ENCODE data around the gene ARSB. TPM values are rescaled to one million over a fixed set of nuclear protein-coding genes. Genes with fewer than 3 reads are reported as not detected.

ARSB gene
- total RNA-seq, 4 donors from 2014 or later, result 9.1 to 12.7 (median 10.7) TPM

DNA sequence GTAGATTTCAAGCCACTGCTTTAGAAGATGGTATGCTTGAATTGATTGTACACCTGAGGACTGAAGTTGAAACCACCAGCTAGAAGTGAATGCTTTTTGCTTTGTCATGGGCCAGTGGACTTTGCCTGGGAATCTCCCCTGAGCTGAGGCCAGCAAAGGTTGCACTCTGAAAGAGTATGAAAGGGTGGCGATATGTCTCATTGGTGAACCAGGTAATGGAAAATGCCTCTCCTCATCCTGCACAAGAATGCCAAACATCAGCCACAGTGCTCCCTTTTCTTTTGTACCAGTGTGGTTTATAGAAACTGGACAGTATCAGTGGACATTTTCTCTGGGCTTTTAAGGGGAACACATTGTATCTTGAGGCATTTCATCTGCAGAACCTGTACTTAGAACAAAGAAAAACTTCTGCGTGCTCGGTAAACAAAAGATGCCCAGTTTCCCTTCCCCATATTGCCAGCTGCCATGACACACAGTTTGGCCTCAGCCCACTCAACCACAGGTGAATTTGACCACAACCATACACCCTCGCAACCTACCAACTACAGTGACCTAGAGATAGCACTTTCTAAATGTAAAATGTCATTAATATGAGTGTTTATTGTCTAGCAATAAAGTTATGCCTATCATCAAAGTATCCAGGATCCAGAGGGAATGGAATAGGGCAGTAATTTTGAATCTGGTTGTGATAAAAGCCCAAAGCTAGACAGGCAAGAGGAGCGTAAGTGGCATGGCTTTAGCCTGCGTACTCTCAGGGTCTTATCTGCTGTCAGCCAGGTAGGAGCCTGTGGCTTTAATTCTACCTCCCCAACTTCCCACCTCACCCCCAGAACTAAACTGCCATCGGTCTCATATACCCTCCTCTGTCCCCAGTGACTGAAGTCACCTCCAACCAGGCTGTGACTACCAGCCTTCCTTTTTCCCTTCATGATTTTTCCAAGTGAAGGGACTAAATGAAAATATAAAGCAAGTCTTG, 257.0 kb downstream of the ARSB start:
- Histone ChIP-seq H3K36me3 (no peaks in the 10 kb centered on the region), H3K9me3 (no peaks in the 10 kb centered on the region), H3K27ac (peak overlapping the region in 2 of 4 donors; percentile 30 to 39), H3K4me1 (peaks cover 0 to 3% (median 0%) of the 10 kb centered on the region in 4 donors), H3K4me3 (no peak overlapping the region), H3K27me3 (no peaks in the 10 kb centered on the region)
- TF ChIP-seq POLR2A (IDR thresholded peaks at IDR 0.05), result no peak
- TF ChIP-seq CTCF (IDR thresholded peaks at IDR 0.05), result no peak
- TF ChIP-seq EP300 (IDR thresholded peaks at IDR 0.05; ENCODE audit: low read depth), result no peak
- in situ Hi-C loops (cut with MboI; ENCODE audit: low pct_ligation_motif_present in 1 of 4, low pct_unique_long_range_greater_than_20kb in 1 of 4, low sequenced_read_pairs in 3 of 4), result no loop called here
- intact Hi-C loops (cut with DNase I; ENCODE audit: low total_unique reads), result no loop called here
- peak; percentile 50 for DNase-seq
- 65 to 81% methylated on average over 5 to 7 of the region's 7 CpGs for WGBS, 2 donors (ENCODE audit: low coverage in 1 of 2)

Small RNA genes within 50 kb of the gene (small RNA-seq; reads per million reads assigned to genes)
- 0 reads per million in 4 donors for gene AC025755.1

Other genes starting within 250 kb of the ARSB start
- 1 to 10 TPM in 1 of 4 donors, under 1 TPM in 1, not detected in 2; 0.41 to 2.7 TPM for gene DMGDH, start 84.4 kb upstream of the ARSB start, total RNA-seq
- 10 to 100 TPM in 1 of 4 donors, 1 to 10 TPM in 3; 1.6 to 12.1 (median 2.5) TPM for gene BHMT2, start 84.5 kb upstream of the ARSB start, total RNA-seq
- not detected for gene BHMT, start 126.5 kb upstream of the ARSB start, total RNA-seq

All from transverse colon (tissue), 4 donors.